Measurements from ENCODE around the gene LDLRAD2. TPM values are rescaled to one million over a fixed set of nuclear protein-coding genes. Genes with fewer than 3 reads are reported as not detected.

Gene LDLRAD2
- total and polyA plus RNA-seq, 2 donors (not counting 1 experiment from before 2014, with no cell fraction given): not detected

DNA sequence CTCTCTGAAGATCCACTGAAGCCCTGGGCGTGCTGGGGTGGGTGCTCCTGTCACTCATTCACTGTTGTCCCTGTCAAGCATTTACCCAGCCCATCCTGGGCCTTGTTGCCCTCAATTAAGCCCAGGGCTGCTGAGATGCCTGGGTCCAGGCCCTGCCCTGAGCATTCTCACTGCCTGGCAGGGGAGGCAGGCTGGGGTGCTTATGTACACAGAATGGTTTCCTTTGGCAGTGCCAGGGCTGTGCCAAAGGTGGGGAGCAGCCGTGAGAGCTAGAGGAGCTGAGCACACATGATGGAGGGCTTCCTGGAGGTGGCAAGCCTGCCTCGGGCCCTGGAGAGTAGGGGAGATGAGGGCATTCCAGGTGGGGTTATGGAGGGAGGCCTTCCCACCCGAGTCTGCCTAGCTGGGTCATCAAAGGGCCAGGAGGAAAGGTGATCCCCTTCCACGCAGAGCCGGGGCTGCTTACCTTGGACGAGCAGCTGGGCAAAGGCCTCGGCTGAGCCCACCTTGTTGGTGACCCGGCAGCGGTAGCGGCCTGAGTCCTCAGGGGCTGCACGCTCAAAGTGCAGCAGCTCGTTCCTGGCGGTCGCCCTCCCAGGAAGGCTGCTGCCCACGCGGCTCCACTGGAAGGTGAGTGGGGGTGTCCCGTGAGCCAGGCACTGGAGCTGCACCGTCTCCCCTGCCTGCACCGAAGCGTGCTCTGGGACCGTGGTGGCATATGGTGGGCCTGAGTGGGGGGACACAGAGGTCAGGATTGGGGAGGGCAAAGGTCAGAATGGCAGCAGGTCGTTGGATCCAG, 26.5 kb downstream of the LDLRAD2 start:
- no peaks in the 10 kb centered on the region for H3K9me3 ChIP-seq (ENCODE audit: control insufficient read depth, insufficient read depth, low read depth, low read length)
- peaks cover 60% of the 10 kb centered on the region for H3K36me3 ChIP-seq (ENCODE audit: control insufficient read depth, insufficient read depth, low read length)
- H2AFZ ChIP-seq (ENCODE audit: low read length): no peak overlapping the region
- no peaks in the 10 kb centered on the region for H4K20me1 ChIP-seq (ENCODE audit: control insufficient read depth, extremely low read depth, insufficient read depth, low read length)
- no peak for TF ChIP-seq EZH2 (IDR thresholded peaks at IDR 0.05; ENCODE audit: low read length, missing control alignments)
- TF ChIP-seq, protein P1, sequence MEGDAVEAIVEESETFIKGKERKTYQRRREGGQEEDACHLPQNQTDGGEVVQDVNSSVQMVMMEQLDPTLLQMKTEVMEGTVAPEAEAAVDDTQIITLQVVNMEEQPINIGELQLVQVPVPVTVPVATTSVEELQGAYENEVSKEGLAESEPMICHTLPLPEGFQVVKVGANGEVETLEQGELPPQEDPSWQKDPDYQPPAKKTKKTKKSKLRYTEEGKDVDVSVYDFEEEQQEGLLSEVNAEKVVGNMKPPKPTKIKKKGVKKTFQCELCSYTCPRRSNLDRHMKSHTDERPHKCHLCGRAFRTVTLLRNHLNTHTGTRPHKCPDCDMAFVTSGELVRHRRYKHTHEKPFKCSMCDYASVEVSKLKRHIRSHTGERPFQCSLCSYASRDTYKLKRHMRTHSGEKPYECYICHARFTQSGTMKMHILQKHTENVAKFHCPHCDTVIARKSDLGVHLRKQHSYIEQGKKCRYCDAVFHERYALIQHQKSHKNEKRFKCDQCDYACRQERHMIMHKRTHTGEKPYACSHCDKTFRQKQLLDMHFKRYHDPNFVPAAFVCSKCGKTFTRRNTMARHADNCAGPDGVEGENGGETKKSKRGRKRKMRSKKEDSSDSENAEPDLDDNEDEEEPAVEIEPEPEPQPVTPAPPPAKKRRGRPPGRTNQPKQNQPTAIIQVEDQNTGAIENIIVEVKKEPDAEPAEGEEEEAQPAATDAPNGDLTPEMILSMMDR (conservative IDR thresholded peaks at IDR 0.05 in 1 of 2, IDR thresholded peaks at IDR 0.05 in 1 of 2; ENCODE audit: low read depth in 1 of 2, low read length in 2 of 2): no peak
- H3K4me2 ChIP-seq (ENCODE audit: extremely low read depth, insufficient read depth, low read length): no peak overlapping the region
- H3K4me3 ChIP-seq (replicated peaks in 1 of 4; ENCODE audit: control extremely low read depth in 1 of 4, insufficient read depth in 1 of 4, low read depth in 3 of 4, low read length in 4 of 4): no peak overlapping the region
- no peak overlapping the region for H3K9ac ChIP-seq (ENCODE audit: insufficient read depth, low read length)
- no peak for DNase-seq (ENCODE audit: low read depth in 2 of 2)
- H3K79me2 ChIP-seq (ENCODE audit: control insufficient read depth, insufficient read depth, low read length): no peaks in the 10 kb centered on the region
- no peak overlapping the region for H3K27ac ChIP-seq (ENCODE audit: insufficient read depth, low read length)
- no peaks in the 10 kb centered on the region for H3K4me1 ChIP-seq (ENCODE audit: control insufficient read depth, extremely low read depth, insufficient read depth, low read length)
- H3K27me3 ChIP-seq (ENCODE audit: control insufficient read depth, insufficient read depth, low read length): no peaks in the 10 kb centered on the region

DNA sequence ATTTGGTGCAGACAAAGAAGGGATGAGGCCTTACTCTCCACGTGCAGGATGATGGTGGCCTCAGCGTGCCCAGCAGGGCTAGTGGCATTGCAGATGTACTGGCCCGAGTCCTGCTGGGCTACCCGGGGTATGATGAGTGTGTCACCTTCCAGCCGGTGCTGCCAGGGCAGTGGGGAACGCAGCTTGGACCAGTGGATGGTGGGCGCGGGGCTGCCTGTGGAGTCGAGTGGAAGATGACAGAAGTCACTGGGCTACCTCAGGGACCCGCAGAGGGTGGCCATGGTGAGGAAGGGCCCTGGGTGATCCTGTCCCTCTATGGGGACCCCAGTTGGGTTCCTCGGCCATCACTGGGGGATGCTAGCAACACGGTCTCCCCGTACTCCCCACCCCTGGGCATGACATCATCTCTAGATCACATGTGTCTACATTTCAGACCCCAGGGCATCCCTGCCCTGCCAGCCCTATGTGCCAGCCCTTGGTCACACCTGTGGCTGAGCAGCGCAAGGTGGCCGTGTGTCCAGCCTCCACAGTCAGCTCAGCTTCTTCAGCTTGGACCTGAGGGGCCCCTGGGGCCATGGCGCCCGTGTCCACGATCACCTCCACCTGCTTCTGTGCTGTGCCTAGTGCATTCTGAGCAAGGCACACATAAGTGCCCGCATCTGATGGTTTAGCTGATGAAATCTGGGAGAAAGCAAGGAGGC, 27.4 kb downstream of the LDLRAD2 start:
- Histone ChIP-seq H2AFZ (ENCODE audit: low read length) (no peak overlapping the region), H3K27me3 (ENCODE audit: control insufficient read depth, insufficient read depth, low read length) (no peaks in the 10 kb centered on the region), H3K9me3 (ENCODE audit: control insufficient read depth, insufficient read depth, low read depth, low read length) (no peaks in the 10 kb centered on the region), H3K9ac (ENCODE audit: insufficient read depth, low read length) (no peak overlapping the region), H3K4me1 (ENCODE audit: control insufficient read depth, extremely low read depth, insufficient read depth, low read length) (no peaks in the 10 kb centered on the region), H3K27ac (ENCODE audit: insufficient read depth, low read length) (no peak overlapping the region), H3K79me2 (ENCODE audit: control insufficient read depth, insufficient read depth, low read length) (no peaks in the 10 kb centered on the region), H4K20me1 (ENCODE audit: control insufficient read depth, extremely low read depth, insufficient read depth, low read length) (no peaks in the 10 kb centered on the region), H3K4me3 (replicated peaks in 1 of 4; ENCODE audit: control extremely low read depth in 1 of 4, insufficient read depth in 1 of 4, low read depth in 3 of 4, low read length in 4 of 4) (no peak overlapping the region), H3K36me3 (ENCODE audit: control insufficient read depth, insufficient read depth, low read length) (peaks cover 57% of the 10 kb centered on the region), H3K4me2 (ENCODE audit: extremely low read depth, insufficient read depth, low read length) (no peak overlapping the region)
- TF ChIP-seq, protein P1 (conservative IDR thresholded peaks at IDR 0.05 in 1 of 2, IDR thresholded peaks at IDR 0.05 in 1 of 2; ENCODE audit: low read depth in 1 of 2, low read length in 2 of 2): no peak
- TF ChIP-seq EZH2 (IDR thresholded peaks at IDR 0.05; ENCODE audit: low read length, missing control alignments): no peak
- DNase-seq (ENCODE audit: low read depth in 2 of 2): no peak

DNA sequence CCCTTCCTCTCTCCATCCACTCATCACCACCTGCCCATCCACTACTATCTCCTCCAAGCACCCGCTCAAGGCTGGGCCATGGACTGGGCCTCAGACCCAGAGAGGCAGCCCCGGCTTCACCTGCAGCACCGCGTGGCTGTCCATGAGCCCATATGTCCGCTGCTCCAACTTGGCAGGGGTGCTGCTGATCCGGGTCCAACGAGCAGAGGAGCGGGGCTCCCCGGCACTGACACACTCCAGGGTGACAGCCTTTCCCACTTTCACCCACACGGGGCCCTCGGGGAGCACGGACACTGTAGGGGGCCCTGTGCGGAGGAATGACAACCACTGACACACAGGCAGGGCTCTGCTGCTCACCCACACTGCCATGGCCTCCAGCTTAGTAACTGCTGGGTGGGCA, 28.9 kb downstream of the LDLRAD2 start:
- Histone ChIP-seq H3K9me3 (ENCODE audit: control insufficient read depth, insufficient read depth, low read depth, low read length) (no peaks in the 10 kb centered on the region), H3K27me3 (ENCODE audit: control insufficient read depth, insufficient read depth, low read length) (no peaks in the 10 kb centered on the region), H2AFZ (ENCODE audit: low read length) (no peak overlapping the region), H3K36me3 (ENCODE audit: control insufficient read depth, insufficient read depth, low read length) (peaks cover 54% of the 10 kb centered on the region), H3K79me2 (ENCODE audit: control insufficient read depth, insufficient read depth, low read length) (no peaks in the 10 kb centered on the region), H3K9ac (ENCODE audit: insufficient read depth, low read length) (no peak overlapping the region), H3K4me2 (ENCODE audit: extremely low read depth, insufficient read depth, low read length) (no peak overlapping the region), H4K20me1 (ENCODE audit: control insufficient read depth, extremely low read depth, insufficient read depth, low read length) (no peaks in the 10 kb centered on the region), H3K4me1 (ENCODE audit: control insufficient read depth, extremely low read depth, insufficient read depth, low read length) (no peaks in the 10 kb centered on the region), H3K27ac (ENCODE audit: insufficient read depth, low read length) (no peak overlapping the region), H3K4me3 (replicated peaks in 1 of 4; ENCODE audit: control extremely low read depth in 1 of 4, insufficient read depth in 1 of 4, low read depth in 3 of 4, low read length in 4 of 4) (no peak overlapping the region)
- no peak for DNase-seq (ENCODE audit: low read depth in 2 of 2)
- no peak for TF ChIP-seq EZH2 (IDR thresholded peaks at IDR 0.05; ENCODE audit: low read length, missing control alignments)
- TF ChIP-seq, protein P1 (conservative IDR thresholded peaks at IDR 0.05 in 1 of 2, IDR thresholded peaks at IDR 0.05 in 1 of 2; ENCODE audit: low read depth in 1 of 2, low read length in 2 of 2): no peak

Data from fibroblast of lung (primary cell).